Measurements from ENCODE around the gene RASGRF1. TPM values are rescaled to one million over a fixed set of nuclear protein-coding genes. Genes with fewer than 3 reads are reported as not detected.
"Not testable (repeated sequence)": the region's sequence is repeated elsewhere in the genome, so short reads cannot be mapped to it uniquely, and the experiment has no call there.

Gene RASGRF1
- total RNA-seq, 8 experiments from 2014 or later, result 0.38 to 2.3 (median 0.60) TPM; not detected in 1

DNA sequence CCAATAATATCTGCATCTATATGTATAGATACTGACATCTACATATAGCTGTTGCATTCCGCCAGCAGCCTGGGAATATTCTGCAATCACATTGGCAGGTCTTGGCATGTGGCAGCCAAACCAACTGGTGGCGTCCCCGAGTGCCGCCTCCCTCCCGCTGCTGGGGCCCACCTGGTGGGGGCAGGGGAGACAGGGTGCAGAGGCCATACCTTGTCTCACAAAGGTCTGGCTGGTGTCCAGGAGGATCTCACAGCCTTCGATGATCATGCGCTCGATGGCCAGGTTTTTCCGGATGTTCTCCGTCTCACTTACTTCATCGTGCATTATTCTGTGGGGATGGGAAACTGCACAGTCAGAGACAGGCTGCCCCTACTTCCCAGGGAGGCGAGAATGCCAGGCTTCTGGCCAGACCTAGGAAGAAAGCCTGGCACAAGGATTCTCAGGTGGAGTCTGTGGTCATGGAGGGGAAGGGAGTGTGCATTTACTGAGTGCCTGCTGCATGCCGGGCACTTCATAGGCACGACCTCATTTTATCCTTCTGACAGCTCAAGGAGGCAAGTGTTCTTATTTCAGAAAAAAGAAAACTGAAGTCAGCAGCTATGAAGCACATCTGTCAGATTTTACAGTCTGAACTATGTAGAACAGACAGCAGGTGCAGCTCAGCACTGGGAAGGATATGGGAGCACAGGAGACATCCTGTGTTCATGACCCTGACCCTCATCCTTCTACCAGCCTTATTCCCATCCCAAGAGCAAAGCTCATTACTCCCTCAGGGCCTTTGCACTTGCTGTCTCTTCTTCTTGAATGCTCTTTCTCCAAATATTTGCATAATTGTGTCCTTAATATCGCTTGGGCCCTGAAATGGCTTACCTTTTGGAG is 62.8 kb downstream of the RASGRF1 start:
- WGBS, 10 experiments, result 0 to 90% (median 38%) methylated on average over 1 to 13 of the region's 15 CpGs; no CpG with 5 or more reads in 1 of the 10 experiments
- H3K4me3 ChIP-seq, result no peak overlapping the region
- in situ Hi-C loops (cut with MboI; ENCODE audit: low pct_unique_long_range_greater_than_20kb in 2 of 9, low sequenced_read_pairs in 9 of 9, unreplicated experiment in 9 of 9), result loop anchor here in 3 of 9 experiments (10.0 to 25.0 kb wide), 2 partner anchors 157 to 160 kb away; no protein-coding TSS in a partner anchor
- H3K27ac ChIP-seq, result no peak overlapping the region
- no peaks in the 10 kb centered on the region for H3K4me1 ChIP-seq (replicated peaks in 1 of 2)
- ATAC-seq (replicated peaks in 6 of 8), result no peak

- 20 to 60% (median 50%) methylated on average over 1 of the region's 1 CpG; no CpG with 5 or more reads in 7 of the 10 experiments for WGBS, 10 experiments
- in situ Hi-C loops (cut with MboI; ENCODE audit: low pct_unique_long_range_greater_than_20kb in 2 of 9, low sequenced_read_pairs in 9 of 9, unreplicated experiment in 9 of 9), result loop anchor here in 3 of 9 experiments (10.0 to 25.0 kb wide), 2 partner anchors 159 to 161 kb away; no protein-coding TSS in a partner anchor
- Histone ChIP-seq H3K4me1 (replicated peaks in 1 of 2) (no peaks in the 10 kb centered on the region), H3K27ac (no peak overlapping the region), H3K4me3 (no peak overlapping the region)
- ATAC-seq (replicated peaks in 6 of 8), result no peak
Observed at GRCh38 chr15:79025802-79026201, 64.8 kb downstream of the RASGRF1 start.

GRCh38 chr15:79025201-79025600 is 65.4 kb downstream of the RASGRF1 start:
- H3K4me3 ChIP-seq, result no peak overlapping the region
- H3K4me1 ChIP-seq (replicated peaks in 1 of 2), result no peaks in the 10 kb centered on the region
- no peak for ATAC-seq (replicated peaks in 6 of 8)
- H3K27ac ChIP-seq, result no peak overlapping the region
- in situ Hi-C loops (cut with MboI; ENCODE audit: low pct_unique_long_range_greater_than_20kb in 2 of 9, low sequenced_read_pairs in 9 of 9, unreplicated experiment in 9 of 9), result loop anchor here in 3 of 9 experiments (10.0 to 25.0 kb wide), 2 partner anchors 160 to 162 kb away; no protein-coding TSS in a partner anchor
- 67 to 92% methylated on average over 1 to 2 of the region's 6 CpGs; no CpG with 5 or more reads in 8 of the 10 experiments for WGBS, 10 experiments

DNA sequence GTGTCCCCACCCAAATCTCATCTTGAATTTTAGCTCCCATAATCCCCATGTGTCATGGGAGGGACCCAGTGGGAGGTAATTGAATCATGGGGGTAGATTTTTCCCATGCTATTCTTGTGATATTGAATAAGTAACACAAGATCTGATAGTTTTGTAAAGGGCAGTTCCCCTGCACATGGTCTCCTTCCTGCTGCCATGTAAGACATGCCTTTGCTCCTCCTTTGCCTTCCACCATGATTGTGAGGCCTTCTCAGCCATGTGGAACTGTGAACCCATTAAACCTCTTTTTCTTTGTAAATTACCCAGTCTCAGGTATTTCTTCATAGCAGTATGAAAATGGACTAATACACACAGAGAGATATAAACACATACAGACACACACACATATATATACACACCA is 66.1 kb downstream of the RASGRF1 start:
- not testable (repeated sequence) for H3K4me3 ChIP-seq; H3K27ac ChIP-seq; ATAC-seq (replicated peaks in 6 of 8); H3K4me1 ChIP-seq (replicated peaks in 1 of 2)
- in situ Hi-C loops (cut with MboI; ENCODE audit: low pct_unique_long_range_greater_than_20kb in 2 of 9, low sequenced_read_pairs in 9 of 9, unreplicated experiment in 9 of 9), result loop anchor here in 1 of 9 experiments (10.0 kb wide), 1 partner anchor 160 kb away; no protein-coding TSS in a partner anchor

GRCh38 chr15:79023918-79024317 is 66.7 kb downstream of the RASGRF1 start:
- ATAC-seq (replicated peaks in 6 of 8), result no peak
- WGBS, 10 experiments, result 100% methylated on average over 1 of the region's 1 CpG; no CpG with 5 or more reads in 9 of the 10 experiments
- Histone ChIP-seq H3K4me1 (replicated peaks in 1 of 2) (no peaks in the 10 kb centered on the region), H3K4me3 (no peak overlapping the region), H3K27ac (no peak overlapping the region)
- in situ Hi-C loops (cut with MboI; ENCODE audit: low pct_unique_long_range_greater_than_20kb in 2 of 9, low sequenced_read_pairs in 9 of 9, unreplicated experiment in 9 of 9), result loop anchor here in 1 of 9 experiments (10.0 kb wide), 1 partner anchor 161 kb away; no protein-coding TSS in a partner anchor

GRCh38 chr15:79023546-79023890 is 67.1 kb downstream of the RASGRF1 start:
- Histone ChIP-seq H3K4me3 (no peak overlapping the region), H3K4me1 (replicated peaks in 1 of 2) (no peaks in the 10 kb centered on the region), H3K27ac (no peak overlapping the region)
- in situ Hi-C loops (cut with MboI; ENCODE audit: low pct_unique_long_range_greater_than_20kb in 2 of 9, low sequenced_read_pairs in 9 of 9, unreplicated experiment in 9 of 9), result loop anchor here in 1 of 9 experiments (10.0 kb wide), 1 partner anchor 161 kb away; no protein-coding TSS in a partner anchor
- 67% methylated on average over 1 of the region's 2 CpGs; no CpG with 5 or more reads in 9 of the 10 experiments for WGBS, 10 experiments
- ATAC-seq (replicated peaks in 6 of 8), result no peak

DNA sequence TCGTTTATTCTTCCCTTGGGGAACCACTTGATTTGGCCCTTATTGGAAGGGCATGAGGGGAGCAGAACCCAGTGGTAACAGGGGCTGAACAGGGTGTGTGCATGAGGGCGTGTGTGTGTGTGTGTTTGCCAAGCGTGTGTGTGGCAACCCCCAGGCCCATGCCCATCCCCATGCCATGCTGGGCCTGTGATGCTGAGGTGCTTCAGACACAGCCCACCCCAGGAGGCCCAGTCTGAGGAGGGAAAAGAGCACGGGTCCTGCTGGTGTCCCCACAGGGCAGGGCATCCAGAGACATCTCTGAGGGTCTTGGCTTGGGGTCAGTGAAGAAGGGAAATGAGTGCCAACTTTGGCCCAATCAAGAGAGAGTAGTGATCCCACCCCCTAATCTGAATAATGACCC is 71.6 kb downstream of the RASGRF1 start:
- in situ Hi-C loops (cut with MboI; ENCODE audit: low pct_unique_long_range_greater_than_20kb in 2 of 9, low sequenced_read_pairs in 9 of 9, unreplicated experiment in 9 of 9), result no loop called here
- ATAC-seq (replicated peaks in 6 of 8), result no peak
- H3K4me3 ChIP-seq, result no peak overlapping the region
- H3K27ac ChIP-seq, result no peak overlapping the region
- WGBS, 10 experiments, result 0 to 60% (median 25%) methylated on average over 1 to 2 of the region's 4 CpGs; no CpG with 5 or more reads in 6 of the 10 experiments
- no peaks in the 10 kb centered on the region for H3K4me1 ChIP-seq (replicated peaks in 1 of 2)

DNA sequence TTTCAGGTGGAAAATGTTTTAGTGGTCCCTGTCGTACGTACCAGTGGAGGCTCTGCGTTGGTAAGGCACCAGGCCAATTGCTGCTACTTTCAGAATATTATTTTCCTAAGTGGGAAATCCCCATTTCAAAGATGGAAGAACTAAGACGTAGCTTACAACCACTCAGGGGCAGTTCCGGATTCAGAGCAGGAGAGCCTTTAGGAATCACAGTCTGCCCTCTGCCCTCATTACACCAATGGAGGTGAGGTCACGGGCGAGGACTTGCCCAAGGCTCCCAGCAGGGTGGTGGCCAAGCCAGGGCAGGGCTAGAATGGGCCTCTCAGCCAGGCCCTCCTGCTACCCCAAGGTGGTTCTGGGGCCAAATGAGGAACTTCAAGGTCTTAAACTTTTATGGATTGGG is 72.6 kb downstream of the RASGRF1 start:
- no peaks in the 10 kb centered on the region for H3K4me1 ChIP-seq (replicated peaks in 1 of 2)
- in situ Hi-C loops (cut with MboI; ENCODE audit: low pct_unique_long_range_greater_than_20kb in 2 of 9, low sequenced_read_pairs in 9 of 9, unreplicated experiment in 9 of 9), result no loop called here
- no peak for ATAC-seq (replicated peaks in 6 of 8)
- no peak overlapping the region for H3K4me3 ChIP-seq
- 60 to 93% (median 90%) methylated on average over 2 to 6 of the region's 7 CpGs; no CpG with 5 or more reads in 3 of the 10 experiments for WGBS, 10 experiments
- no peak overlapping the region for H3K27ac ChIP-seq

DNA sequence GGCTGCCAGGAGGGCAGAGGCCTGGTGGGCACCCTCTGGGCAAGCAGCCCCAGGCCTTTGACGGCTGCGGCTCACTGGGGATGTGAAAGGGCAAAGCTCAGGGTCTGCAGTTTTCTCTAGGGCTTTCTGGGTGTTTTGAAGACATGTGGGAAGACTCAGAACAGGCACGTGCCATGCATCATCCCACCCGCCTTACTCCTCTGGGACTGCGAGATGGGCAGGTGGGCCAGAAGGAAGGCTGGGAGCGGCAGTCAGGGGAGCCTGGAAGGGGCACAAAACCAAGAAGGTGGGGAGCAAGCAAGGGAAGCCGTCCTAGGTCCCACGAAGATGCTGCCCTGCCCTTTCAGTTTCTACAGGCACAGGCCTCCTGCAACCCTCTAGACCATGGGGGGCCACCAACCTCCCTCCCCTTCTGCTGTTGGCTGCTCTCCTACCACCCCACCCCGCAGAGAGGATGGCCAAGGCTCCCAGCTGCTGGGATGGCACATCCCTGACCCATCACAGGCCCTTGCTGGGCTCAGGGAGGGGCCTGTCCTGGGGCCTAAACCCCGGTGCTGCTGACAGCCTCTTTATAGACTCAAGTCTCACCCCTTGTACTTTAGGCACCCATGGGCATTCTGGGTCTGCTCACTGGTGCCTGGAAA is 73.9 kb downstream of the RASGRF1 start:
- no peak overlapping the region for H3K4me3 ChIP-seq
- no peaks in the 10 kb centered on the region for H3K4me1 ChIP-seq (replicated peaks in 1 of 2)
- 65 to 100% (median 100%) methylated on average over 1 to 4 of the region's 10 CpGs; no CpG with 5 or more reads in 5 of the 10 experiments for WGBS, 10 experiments
- no peak overlapping the region for H3K27ac ChIP-seq
- no peak for ATAC-seq (replicated peaks in 6 of 8)
- in situ Hi-C loops (cut with MboI; ENCODE audit: low pct_unique_long_range_greater_than_20kb in 2 of 9, low sequenced_read_pairs in 9 of 9, unreplicated experiment in 9 of 9), result no loop called here

DNA sequence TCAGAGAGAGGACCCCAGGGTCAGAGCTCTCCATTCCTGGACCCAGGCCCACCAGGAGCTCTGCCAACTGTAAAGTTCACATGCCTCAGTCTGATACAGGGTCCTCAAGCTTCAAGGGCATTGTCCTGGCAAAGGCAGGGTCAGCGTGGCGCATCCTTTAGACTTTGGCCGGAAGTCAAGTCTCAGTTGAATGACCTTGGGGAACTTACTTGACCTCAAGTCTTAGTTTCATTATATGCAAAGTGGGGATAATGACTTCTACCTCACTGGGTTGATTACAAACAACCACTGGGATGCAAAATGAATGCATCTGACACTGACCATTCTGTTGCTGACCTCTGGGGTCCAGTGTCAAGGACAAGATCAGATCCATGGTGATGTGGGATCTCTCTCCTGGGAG is 75.2 kb downstream of the RASGRF1 start:
- WGBS, 10 experiments, result 87 to 94% (median 91%) methylated on average over 2 to 3 of the region's 3 CpGs; no CpG with 5 or more reads in 6 of the 10 experiments
- H3K27ac ChIP-seq, result no peak overlapping the region
- no peak overlapping the region for H3K4me3 ChIP-seq
- ATAC-seq (replicated peaks in 6 of 8), result no peak
- H3K4me1 ChIP-seq (replicated peaks in 1 of 2), result no peaks in the 10 kb centered on the region
- in situ Hi-C loops (cut with MboI; ENCODE audit: low pct_unique_long_range_greater_than_20kb in 2 of 9, low sequenced_read_pairs in 9 of 9, unreplicated experiment in 9 of 9), result no loop called here

GRCh38 chr15:79010278-79010677 is 80.3 kb downstream of the RASGRF1 start:
- no peak overlapping the region for H3K4me3 ChIP-seq
- no peak overlapping the region for H3K27ac ChIP-seq
- no peak for ATAC-seq (replicated peaks in 6 of 8)
- in situ Hi-C loops (cut with MboI; ENCODE audit: low pct_unique_long_range_greater_than_20kb in 2 of 9, low sequenced_read_pairs in 9 of 9, unreplicated experiment in 9 of 9), result no loop called here
- H3K4me1 ChIP-seq (replicated peaks in 1 of 2), result peaks cover 2 to 11% of the 10 kb centered on the region in 2 donors
- 50 to 100% methylated on average over 2 of the region's 2 CpGs; no CpG with 5 or more reads in 8 of the 10 experiments for WGBS, 10 experiments

DNA sequence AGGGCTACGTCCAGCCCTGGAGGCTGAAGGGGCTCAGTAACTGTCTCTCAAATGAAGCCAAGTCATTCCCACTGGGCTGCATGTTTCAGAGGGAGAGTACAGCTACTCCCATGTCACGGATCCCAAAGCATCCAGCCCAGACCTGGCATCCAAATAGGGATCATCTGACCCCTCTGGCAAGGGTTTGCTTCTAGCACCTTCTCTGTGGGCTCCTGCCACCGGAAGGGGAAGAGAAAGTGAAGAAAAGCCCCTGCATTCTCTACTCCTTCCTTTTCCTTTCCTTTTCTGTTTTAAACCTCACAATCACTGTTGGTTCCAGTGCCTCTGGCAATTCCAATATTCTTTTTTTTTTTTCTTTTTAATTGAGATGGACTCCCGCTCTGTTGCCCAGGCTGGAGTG is 81.2 kb downstream of the RASGRF1 start:
- no peak for ATAC-seq (replicated peaks in 6 of 8)
- in situ Hi-C loops (cut with MboI; ENCODE audit: low pct_unique_long_range_greater_than_20kb in 2 of 9, low sequenced_read_pairs in 9 of 9, unreplicated experiment in 9 of 9), result no loop called here
- Histone ChIP-seq H3K4me1 (replicated peaks in 1 of 2) (peaks cover 2 to 11% of the 10 kb centered on the region in 2 donors), H3K27ac (no peak overlapping the region), H3K4me3 (no peak overlapping the region)
- 20 to 100% (median 67%) methylated on average over 1 to 3 of the region's 4 CpGs; no CpG with 5 or more reads in 1 of the 10 experiments for WGBS, 10 experiments

DNA sequence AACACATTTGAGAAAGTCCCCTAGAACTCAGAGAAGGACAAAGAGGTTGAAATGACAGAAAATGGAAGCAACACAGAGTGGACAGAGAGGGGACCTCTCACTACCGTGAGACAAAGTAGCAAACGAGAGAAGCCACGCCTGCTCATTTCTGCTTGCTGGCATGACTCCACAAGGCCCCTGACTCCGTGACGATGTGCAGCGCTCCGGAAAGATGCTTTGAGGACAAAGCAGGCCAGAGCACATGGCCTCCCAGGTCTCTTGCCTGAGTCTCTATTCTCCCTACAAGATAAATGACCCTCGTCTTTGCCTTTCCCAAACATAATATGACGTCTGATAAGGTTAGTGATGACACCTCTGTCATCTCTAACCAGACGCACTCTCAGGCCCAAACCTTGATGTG is 81.9 kb downstream of the RASGRF1 start:
- Histone ChIP-seq H3K27ac (no peak overlapping the region), H3K4me3 (no peak overlapping the region), H3K4me1 (replicated peaks in 1 of 2) (peaks cover 2 to 11% of the 10 kb centered on the region in 2 donors)
- in situ Hi-C loops (cut with MboI; ENCODE audit: low pct_unique_long_range_greater_than_20kb in 2 of 9, low sequenced_read_pairs in 9 of 9, unreplicated experiment in 9 of 9), result no loop called here
- peak in 5 of 8 experiments; percentile 50 to 82 (median 59) for ATAC-seq (replicated peaks in 6 of 8)
- 22 to 100% (median 54%) methylated on average over 2 to 9 of the region's 10 CpGs; no CpG with 5 or more reads in 1 of the 10 experiments for WGBS, 10 experiments

All from motor neuron (in vitro differentiated cells).